Measurements from ENCODE around the gene COL27A1.

Gene COL27A1

GRCh38 chr9:114119242-114120191, 35.8 kb upstream of the COL27A1 start:
- no peak for DNase-seq (ENCODE audit: extremely low read depth, low read depth)
- no peak for TF ChIP-seq CTCF (IDR thresholded peaks at IDR 0.05; ENCODE audit: low read depth, low read length, missing control alignments)
- H3K4me3 ChIP-seq (replicated peaks; ENCODE audit: low read depth, low read length), result no peak overlapping the region

GRCh38 chr9:114120192-114121014, 34.9 kb upstream of the COL27A1 start:
- no peak overlapping the region for H3K4me3 ChIP-seq (replicated peaks; ENCODE audit: low read depth, low read length)
- TF ChIP-seq CTCF (IDR thresholded peaks at IDR 0.05; ENCODE audit: low read depth, low read length, missing control alignments), result no peak
- no peak for DNase-seq (ENCODE audit: extremely low read depth, low read depth)

GRCh38 chr9:114121227-114122135, 33.9 kb upstream of the COL27A1 start:
- TF ChIP-seq CTCF (IDR thresholded peaks at IDR 0.05; ENCODE audit: low read depth, low read length, missing control alignments), result no peak
- H3K4me3 ChIP-seq (replicated peaks; ENCODE audit: low read depth, low read length), result no peak overlapping the region
- DNase-seq (ENCODE audit: extremely low read depth, low read depth), result no peak

DNA sequence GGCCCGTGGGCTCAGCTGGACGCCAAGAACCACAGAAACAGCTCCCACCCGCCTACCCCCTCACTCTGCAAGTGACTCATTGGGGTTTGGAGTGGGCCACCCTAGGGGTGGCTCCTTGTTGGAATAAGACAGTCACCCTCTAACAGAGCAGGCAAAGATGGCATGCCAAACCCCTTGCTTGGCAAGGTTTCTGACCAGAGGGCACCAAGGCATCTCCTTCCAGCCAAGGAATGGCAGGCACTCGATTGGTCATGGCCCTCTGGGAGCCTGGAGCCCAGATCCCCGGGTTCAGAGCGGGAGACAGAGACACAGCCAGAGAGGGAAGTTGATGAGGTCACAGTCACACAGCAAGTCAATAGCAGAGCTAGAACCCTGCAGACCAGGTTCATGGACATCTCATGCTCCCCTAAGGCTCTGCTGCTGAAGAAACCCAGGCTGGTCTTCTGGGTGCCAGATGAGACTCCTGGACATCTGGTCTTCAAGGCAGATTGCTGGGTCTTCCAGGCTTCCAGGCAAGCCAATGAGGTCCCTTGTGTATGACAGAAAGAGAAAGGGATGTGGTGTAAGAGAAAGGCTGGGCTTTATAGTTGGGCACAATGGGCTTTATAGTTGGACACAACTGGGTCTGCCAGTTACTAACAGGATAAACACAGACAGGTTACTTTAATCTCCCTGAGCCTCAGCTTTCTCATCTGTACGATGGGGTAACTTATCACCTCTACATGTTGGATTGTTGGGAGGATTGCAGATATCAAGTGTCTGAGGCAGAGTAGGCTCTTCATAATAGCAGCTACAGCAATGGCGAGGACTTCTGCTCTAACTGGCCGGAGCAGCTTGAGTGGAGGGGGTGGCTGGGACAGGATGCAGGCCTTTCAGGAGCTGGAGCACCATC, 33.0 kb upstream of the COL27A1 start:
- no peak for TF ChIP-seq CTCF (IDR thresholded peaks at IDR 0.05; ENCODE audit: low read depth, low read length, missing control alignments)
- DNase-seq (ENCODE audit: extremely low read depth, low read depth), result no peak
- no peak overlapping the region for H3K4me3 ChIP-seq (replicated peaks; ENCODE audit: low read depth, low read length)

DNA sequence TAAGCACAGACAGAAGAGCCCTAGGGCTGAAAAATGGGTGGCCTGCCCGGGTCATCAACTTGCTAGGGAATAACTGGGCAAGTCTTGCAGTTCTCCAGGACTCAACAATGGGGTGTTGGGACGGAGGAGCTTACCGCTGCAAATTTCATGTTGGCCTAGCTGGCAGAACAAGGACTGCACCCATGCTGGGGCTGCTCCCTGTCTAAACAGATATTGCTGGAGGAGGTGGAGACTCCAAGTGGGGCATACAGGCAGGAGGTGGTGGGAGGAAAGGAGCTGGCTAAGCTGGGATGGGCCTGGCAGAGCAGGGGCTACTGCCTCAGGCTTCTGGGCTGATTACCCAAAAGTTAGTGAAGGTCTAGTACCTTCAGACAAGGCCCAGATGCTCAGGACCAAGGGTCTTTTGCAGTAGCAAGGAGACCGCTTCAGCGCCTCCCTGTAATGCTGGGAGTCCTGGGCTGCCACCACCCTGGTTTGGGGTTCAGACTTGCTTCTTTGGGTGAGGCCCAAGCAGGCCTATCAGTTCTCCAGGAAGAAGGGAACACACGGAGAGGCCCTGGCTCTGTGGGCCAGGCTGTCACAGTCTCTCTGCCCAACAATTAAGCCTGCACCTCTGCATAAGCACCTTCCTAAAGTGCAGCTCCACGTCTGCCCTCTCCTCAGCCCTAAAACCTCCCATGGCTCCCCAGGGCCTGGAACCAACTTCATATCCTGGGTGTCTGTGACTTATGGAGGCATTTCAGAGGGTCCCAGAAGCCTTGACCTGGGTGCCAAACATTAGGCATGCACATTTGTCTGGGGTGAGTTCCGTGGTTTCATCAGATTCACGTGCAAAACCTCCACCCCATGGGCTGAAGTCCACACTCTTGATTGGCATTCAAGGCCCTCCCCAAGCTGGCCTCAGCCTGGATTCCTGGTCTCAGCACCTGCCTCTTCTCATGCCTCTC, 32.0 kb upstream of the COL27A1 start:
- no peak for DNase-seq (ENCODE audit: extremely low read depth, low read depth)
- no peak for TF ChIP-seq CTCF (IDR thresholded peaks at IDR 0.05; ENCODE audit: low read depth, low read length, missing control alignments)
- no peak overlapping the region for H3K4me3 ChIP-seq (replicated peaks; ENCODE audit: low read depth, low read length)

Data from HFF-Myc (cell line).